Measurements from ENCODE around the gene CEACAM6. TPM values are rescaled to one million over a fixed set of nuclear protein-coding genes. Genes with fewer than 3 reads are reported as not detected.
"Not testable (repeated sequence)": the region's sequence is repeated elsewhere in the genome, so short reads cannot be mapped to it uniquely, and the experiment has no call there.

Gene CEACAM6
- total RNA-seq, 1 experiment from 2014 or later = not detected

- peak; percentile 70 for DNase-seq (ENCODE audit: low read depth)
Observed at GRCh38 chr19:41746593-41747227, 8.6 kb upstream of the CEACAM6 start.

GRCh38 chr19:41748012-41748411 lies 7.3 kb upstream of the CEACAM6 start:
- DNase-seq (ENCODE audit: low read depth) = no peak

DNA sequence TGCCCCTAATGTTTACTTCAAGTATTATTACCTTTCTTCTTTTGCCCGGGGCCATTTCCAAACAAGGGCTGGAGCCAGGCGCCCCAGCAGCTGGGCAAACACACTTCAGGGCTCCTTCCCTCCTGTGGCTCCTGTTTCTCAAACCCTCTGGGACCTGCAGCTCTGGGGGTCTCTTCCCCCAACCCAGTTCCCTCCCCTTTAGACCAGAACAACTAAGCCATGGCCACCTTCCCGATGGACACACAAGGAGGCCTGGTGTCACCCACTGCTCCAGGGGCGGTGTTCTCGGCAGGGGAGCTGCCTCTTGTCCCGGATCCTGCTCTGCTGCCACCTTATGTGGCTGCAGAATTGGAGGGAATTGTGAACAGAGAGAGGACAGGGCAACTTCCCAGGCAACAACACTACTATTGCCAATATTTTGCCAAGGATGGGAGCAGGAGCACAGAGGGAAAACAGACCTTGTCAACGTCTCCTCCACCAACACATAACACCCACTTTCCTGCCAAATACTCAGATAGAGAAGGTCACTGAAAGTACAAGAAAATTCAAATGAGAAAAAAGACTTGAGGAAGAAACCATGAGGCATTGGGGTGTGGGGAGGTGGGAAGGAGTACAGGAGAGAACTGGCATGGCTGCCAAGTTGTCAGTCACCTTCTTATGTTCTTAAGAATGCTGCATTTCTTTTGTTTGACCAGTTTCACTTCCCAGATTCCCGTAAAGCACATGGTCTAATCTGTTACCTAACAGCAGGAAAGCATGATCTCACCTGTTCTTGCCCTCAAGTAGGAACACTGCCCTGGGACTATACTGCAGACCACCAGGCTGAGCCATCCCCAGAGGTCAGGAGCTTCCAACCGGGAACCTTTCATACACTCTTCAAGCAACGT lies 4.8 kb upstream of the CEACAM6 start:
- not testable (repeated sequence) for DNase-seq (ENCODE audit: low read depth)

DNA sequence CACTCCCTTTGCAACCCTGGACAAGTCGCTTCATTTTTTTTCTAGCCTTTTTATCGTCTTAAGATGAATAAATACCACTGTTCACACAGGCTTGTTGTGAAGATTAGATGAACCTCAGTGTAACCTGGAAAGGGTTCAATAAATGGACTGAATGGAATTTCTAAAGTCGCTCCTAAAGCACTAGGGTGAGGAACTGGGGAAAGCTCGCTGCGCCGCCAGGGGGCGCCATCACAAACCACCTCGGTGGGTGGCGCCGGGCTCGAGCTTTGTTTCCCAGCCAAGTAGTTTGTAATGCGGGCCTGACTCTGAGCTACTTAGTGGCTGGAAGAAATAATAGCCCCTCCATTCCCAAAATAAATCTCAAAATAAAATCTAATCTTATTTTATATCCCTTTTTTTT lies 2.2 kb upstream of the CEACAM6 start:
- DNase-seq (ENCODE audit: low read depth) = peak; percentile 71

DNA sequence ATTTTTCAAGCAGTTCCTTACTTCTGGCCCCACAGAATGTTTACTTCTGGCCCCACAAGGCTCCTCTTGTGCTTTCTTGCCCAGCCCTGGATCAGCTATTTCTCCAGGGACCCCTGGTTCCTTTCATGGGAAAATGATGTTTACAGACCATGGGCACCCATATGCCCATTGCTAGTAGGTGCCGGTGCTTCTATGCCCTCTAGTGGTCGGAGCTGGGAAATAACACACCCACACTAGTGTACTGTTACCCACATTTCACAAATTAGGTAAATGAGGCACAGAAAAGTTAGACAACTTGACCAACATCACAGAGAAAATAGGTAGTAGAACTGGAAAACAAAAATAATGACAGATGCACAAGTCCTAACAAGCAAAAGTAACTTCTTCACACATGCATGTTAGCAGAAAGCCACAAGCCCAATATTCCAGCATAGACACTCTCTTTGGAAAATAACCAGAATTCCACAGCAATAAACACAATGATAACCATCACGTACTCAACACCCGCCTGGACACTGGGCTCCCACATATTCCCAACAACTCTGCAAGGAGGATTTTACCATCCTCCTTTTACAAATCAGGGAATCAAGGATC lies 1.3 kb upstream of the CEACAM6 start:
- peak; percentile 57 for DNase-seq (ENCODE audit: low read depth)

DNA sequence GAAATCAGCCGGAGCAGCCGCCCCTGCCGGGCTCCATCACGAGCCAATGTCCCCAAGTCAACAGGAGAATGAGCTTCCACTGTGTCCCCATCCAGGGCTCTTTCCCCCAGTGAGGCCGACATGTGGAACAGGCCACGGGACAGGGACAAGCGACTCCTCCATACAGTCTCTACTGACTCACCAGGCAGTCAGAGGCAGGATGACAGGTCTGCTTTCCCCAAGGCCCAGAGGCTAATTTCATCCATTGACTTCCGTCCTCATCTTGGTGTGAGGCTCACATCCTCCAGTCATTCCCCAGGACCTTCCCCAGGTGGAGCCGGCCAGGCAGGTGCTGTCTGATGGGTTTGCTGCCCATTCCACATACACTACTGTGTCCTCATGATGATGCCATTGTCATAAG lies 3.5 kb downstream of the CEACAM6 start:
- DNase-seq (ENCODE audit: low read depth) = no peak

DNA sequence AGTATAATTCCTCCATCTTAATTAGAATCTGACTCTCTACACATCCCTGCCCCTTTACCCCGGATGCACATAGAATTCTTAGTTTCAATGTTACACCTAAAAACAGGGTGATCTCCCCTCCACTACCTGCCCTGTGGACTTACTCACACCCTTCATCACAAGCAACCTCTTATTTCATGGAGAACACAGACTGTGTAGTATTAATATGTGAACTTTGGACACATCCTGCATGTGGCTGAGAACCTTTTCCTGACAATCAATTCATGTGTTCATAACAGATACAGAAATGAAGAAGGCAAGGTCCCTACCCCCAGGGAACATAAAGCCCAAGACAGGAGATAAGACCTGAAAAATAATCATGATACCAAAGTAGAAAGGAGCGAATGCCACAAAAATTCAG lies 11.8 kb downstream of the CEACAM6 start:
- DNase-seq (ENCODE audit: low read depth) = no peak

GRCh38 chr19:41768105-41768504 lies 12.8 kb downstream of the CEACAM6 start:
- not testable (repeated sequence) for DNase-seq (ENCODE audit: low read depth)

DNA sequence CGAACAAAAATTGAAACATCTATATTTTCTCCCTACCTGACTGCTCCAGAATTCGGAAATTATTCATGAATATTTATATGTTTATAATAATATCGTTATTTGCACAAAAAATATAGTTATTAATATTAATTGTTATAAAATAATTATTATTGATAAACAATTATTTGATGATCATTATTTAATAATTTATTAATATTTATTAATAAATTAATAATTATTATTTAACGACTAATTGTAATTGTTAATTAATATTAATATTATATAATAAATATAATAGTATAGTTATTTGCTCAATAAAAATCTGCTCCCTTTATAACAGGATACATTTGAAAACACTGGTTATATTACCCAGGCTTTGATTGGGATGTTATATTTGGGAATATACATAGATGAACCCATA lies 14.3 kb downstream of the CEACAM6 start:
- DNase-seq (ENCODE audit: low read depth) = no peak

DNA sequence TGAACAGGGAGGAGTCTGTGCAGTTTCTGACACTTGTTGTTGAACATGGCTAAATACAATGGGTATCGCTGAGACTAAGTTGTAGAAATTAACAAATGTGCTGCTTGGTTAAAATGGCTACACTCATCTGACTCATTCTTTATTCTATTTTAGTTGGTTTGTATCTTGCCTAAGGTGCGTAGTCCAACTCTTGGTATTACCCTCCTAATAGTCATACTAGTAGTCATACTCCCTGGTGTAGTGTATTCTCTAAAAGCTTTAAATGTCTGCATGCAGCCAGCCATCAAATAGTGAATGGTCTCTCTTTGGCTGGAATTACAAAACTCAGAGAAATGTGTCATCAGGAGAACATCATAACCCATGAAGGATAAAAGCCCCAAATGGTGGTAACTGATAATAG lies 16.1 kb downstream of the CEACAM6 start:
- DNase-seq (ENCODE audit: low read depth) = no peak

DNA sequence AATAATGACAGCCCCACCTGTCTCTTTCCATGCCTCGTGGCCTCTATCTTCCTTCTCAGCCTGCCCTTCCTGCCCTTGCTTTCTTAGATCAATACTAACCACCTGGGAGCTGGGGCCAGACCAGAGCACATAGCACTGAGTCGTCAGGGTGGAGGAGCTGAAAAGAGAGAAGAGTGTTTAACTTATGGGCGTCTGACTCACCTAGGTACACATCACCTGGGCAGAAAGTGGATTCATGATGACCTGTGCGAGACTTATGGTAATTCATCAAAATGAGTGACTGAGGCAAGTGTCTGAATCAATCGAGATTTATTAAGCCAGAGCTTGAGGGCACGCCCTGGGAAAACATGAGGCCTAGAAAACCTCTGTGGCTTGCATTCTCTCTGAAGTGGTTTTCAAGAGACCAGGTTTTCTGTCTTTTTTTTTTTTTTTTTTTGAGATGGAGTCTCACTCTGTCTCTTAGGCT lies 19.2 kb downstream of the CEACAM6 start:
- DNase-seq (ENCODE audit: low read depth) = no peak

DNA sequence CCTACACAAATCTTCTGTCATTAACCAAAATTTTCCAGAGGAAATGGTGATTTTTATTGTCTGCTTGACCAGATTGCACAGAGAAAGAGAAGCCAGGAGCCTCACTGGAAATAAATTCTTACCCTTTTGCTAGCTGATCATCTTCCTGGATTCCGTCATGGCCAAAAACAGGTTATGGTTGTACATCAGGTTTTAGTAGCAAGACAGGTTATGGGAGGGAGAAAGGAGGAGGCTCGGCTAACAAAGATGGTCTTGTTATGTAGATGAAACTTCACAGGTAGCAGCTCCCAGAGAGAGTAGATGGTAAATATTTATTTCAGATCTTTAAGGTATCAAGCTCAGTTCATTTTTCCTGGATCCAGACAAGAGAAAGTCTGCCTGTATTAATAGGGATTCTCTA lies 21.4 kb downstream of the CEACAM6 start:
- DNase-seq (ENCODE audit: low read depth) = no peak

- no peak for DNase-seq (ENCODE audit: low read depth)
Observed at GRCh38 chr19:41783612-41784011, 28.3 kb downstream of the CEACAM6 start.

- DNase-seq (ENCODE audit: low read depth) = no peak
Observed at GRCh38 chr19:41784312-41784711, 29.0 kb downstream of the CEACAM6 start.

DNA sequence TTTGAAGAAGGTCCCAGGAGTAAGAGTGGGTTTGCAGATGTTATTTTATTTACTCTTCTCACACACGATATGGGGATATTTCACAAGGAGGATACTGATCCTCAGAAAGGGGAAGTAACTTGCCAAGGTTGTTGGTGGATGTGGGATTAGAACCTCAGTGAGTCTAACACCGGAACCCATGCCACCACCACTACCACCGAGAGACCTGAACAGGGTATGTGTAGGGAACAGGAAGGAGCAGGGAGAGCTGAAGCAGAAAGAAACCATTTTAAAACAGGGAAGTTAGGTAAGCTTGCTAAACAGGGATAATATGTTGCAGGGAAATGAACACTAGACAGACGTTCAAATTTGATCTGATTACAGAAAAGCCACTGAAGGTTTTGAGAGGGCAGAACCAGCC lies 29.4 kb downstream of the CEACAM6 start:
- DNase-seq (ENCODE audit: low read depth) = no peak

DNA sequence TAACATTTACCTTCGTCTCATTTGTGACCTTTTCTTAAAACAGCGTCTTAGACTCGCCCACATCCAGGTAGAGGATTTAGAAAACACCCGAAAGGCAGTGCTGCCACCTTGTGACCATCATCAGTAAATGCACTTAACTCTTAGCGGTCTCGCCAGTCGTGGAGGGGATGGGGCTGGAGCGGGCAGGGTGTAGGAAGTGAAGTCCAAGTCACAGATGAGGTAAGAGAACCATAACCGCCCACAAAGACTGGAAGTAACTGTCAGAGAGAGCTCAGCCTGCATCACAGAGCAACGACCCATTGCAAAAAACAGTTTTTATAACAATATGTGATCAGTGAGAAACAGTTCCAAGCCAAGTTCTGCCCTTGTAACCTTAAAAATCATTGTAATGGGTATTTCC lies 30.3 kb downstream of the CEACAM6 start:
- peak; percentile 89 for DNase-seq (ENCODE audit: low read depth)

DNA sequence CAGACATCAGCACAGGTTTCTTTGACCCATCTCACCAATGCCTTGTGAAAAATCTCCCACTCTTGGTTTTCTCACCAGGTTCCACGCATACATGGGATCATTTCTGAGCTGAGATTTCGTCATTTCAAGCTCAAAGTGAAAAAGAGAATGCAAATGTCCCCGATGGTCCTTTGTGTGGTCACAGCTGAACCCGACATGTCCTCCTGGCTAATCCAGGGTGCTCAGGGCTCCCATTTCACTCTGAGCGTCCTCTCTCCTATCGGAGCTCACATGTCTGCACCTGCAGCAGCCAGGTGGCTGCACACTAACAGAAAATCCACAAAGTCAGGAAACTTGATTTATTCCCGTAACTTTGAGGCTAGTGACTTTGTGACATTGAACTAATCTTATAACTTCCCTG lies 31.7 kb downstream of the CEACAM6 start:
- no peak for DNase-seq (ENCODE audit: low read depth)

- not testable (repeated sequence) for DNase-seq (ENCODE audit: low read depth)
Observed at GRCh38 chr19:41788518-41788917, 33.2 kb downstream of the CEACAM6 start.

- not testable (repeated sequence) for DNase-seq (ENCODE audit: low read depth)
Observed at GRCh38 chr19:41789053-41789452, 33.7 kb downstream of the CEACAM6 start.

GRCh38 chr19:41792513-41793413 lies 37.4 kb downstream of the CEACAM6 start:
- peak; percentile 85 for DNase-seq (ENCODE audit: low read depth)

DNA sequence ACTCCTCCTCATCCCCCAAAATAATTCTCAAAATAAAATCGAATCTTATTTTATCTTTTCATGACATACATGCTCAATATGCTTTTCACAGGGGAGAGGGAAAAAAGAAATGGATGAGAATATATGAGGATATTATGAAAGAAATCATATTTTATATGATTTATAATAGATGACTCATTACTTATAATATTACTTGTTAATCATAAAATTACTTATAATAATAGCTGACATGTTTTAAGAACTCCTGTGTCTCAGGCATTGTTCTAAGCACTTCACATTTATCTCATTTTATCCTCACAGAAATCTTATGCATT lies 38.0 kb downstream of the CEACAM6 start:
- no peak for DNase-seq (ENCODE audit: low read depth)

GRCh38 chr19:41795031-41795461 lies 39.7 kb downstream of the CEACAM6 start:
- DNase-seq (ENCODE audit: low read depth) = peak; percentile 60

Data from Daoy (cell line).